NB4 (cell line): ENCODE data around the gene ARHGAP15.

Source experiments
- MAX ChIP-seq: IDR thresholded peaks from 2 replicates; pipeline ENCODE4 v1.6.1; 2011; ENCODE audit warnings: low read depth, low read length
- POLR2A ChIP-seq: IDR thresholded peaks from 2 replicates; pipeline ENCODE4 v1.6.1; 2011; ENCODE audit warnings: mild to moderate bottlenecking; ENCODE audit not compliant: insufficient read length; ENCODE audit errors: extremely low read depth
- TF ChIP-seq, protein P1 (sequence below): IDR thresholded peaks from one replicate; pipeline ENCODE4 v1.5.1; 2012; ENCODE audit warnings: low read depth, low read length

DNA sequence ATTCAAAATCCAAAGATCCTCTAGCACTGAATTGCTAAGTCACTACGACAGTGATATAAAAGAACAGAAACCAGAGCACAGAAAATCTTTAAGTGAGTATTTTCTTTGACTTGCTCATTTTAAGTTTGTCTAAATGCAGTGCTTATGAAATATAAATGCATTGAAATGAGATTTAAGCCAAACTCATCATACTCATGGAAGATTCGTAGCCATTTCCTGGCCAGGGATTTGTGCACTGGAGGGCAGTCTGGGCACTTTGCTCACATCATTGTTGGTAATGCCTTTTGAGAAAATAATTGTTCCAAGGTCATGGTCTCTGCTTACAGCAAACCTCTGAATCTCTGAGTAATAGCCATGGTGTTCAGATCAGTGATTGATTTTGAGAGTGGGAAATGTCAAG lies 307.7 kb downstream of the ARHGAP15 start:
- TF ChIP-seq, protein P1, sequence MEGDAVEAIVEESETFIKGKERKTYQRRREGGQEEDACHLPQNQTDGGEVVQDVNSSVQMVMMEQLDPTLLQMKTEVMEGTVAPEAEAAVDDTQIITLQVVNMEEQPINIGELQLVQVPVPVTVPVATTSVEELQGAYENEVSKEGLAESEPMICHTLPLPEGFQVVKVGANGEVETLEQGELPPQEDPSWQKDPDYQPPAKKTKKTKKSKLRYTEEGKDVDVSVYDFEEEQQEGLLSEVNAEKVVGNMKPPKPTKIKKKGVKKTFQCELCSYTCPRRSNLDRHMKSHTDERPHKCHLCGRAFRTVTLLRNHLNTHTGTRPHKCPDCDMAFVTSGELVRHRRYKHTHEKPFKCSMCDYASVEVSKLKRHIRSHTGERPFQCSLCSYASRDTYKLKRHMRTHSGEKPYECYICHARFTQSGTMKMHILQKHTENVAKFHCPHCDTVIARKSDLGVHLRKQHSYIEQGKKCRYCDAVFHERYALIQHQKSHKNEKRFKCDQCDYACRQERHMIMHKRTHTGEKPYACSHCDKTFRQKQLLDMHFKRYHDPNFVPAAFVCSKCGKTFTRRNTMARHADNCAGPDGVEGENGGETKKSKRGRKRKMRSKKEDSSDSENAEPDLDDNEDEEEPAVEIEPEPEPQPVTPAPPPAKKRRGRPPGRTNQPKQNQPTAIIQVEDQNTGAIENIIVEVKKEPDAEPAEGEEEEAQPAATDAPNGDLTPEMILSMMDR, result no peak
- TF ChIP-seq MAX (no peak), POLR2A (no peak)
